Testis (tissue), 2 donors: ENCODE results near the gene SMG9.

ENCODE experiments used
- CTCF ChIP-seq, 3 experiments: fragments of 450-650 bp in 2 of 3; fragments of 200-600 bp in 1 of 3; sonication (generic) in 1 of 3; IDR thresholded peaks; one replicate each; pipeline ENCODE4 v1.5.1; 2016 to 2019; ENCODE audit warnings: antibody characterized with exemption in 3 of 3, mild to moderate bottlenecking in 2 of 3, moderate library complexity in 1 of 3
- POLR2A ChIP-seq: fragments of 450-650 bp; IDR thresholded peaks from one replicate; pipeline ENCODE4 v1.6.1; 2017; ENCODE audit warnings: antibody characterized with exemption, mild to moderate bottlenecking, moderate library complexity

- no peak for TF ChIP-seq CTCF (IDR thresholded peaks at IDR 0.05)
- no peak for TF ChIP-seq POLR2A
Measured at GRCh38 chr19:43741075-43741825, 13.5 kb downstream of the SMG9 start.
